Lower leg skin (tissue), 3 donors: ENCODE results near the gene NDC80.

Source experiments
- POLR2A ChIP-seq, 2 donors: fragments of 450-650 bp; IDR thresholded peaks; one replicate each; pipeline ENCODE4 v1.6.1; 2016 to 2017; ENCODE audit warnings: antibody characterized with exemption in 2 of 2, mild to moderate bottlenecking in 1 of 2, moderate library complexity in 1 of 2
- TF ChIP-seq, protein P1 (sequence below), 3 donors: fragments of 450-650 bp; IDR thresholded peaks; one replicate each; pipeline ENCODE4 v1.5.1; 2016; ENCODE audit warnings: antibody characterized with exemption in 3 of 3, mild to moderate bottlenecking in 3 of 3, moderate library complexity in 2 of 3

DNA sequence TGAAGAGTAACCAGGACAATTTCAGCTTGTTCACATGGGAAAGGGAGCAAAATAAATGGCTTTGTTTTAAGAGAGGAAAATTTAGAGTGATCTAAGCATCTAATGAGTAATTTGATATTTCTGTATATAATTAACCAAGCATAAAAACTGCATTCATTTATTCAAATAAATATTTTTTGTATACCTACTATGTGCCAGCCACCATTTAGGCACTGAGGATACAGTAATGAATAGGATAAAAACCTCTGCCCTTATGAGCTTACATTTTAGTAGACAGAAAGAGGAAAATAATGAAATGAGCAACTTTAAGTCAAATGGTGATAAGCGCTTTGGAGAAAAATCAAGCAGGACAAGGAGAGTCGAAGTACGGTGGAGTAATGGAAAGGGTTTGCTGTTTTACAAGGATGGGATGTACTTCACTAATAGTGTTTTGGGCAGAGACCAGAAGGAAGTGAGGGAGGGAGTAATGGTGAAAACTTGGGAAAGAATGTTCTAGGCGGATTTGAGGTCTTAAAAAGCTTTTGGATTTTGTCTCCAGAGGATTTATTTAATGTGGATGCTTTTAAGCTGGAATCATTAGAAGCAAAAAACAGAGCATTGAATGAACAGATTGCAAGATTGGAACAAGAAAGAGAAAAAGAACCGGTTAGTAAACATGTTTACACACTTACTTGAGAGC lies 17.4 kb downstream of the NDC80 start:
- no peak for TF ChIP-seq POLR2A (IDR thresholded peaks at IDR 0.05)
- TF ChIP-seq, protein P1, sequence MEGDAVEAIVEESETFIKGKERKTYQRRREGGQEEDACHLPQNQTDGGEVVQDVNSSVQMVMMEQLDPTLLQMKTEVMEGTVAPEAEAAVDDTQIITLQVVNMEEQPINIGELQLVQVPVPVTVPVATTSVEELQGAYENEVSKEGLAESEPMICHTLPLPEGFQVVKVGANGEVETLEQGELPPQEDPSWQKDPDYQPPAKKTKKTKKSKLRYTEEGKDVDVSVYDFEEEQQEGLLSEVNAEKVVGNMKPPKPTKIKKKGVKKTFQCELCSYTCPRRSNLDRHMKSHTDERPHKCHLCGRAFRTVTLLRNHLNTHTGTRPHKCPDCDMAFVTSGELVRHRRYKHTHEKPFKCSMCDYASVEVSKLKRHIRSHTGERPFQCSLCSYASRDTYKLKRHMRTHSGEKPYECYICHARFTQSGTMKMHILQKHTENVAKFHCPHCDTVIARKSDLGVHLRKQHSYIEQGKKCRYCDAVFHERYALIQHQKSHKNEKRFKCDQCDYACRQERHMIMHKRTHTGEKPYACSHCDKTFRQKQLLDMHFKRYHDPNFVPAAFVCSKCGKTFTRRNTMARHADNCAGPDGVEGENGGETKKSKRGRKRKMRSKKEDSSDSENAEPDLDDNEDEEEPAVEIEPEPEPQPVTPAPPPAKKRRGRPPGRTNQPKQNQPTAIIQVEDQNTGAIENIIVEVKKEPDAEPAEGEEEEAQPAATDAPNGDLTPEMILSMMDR (IDR thresholded peaks at IDR 0.05) = no peak
